Suppressor macrophage treated with lipopolysaccharide for 4 hours (primary cell): ENCODE results near the gene NDUFB2.
"Not testable (repeated sequence)": the region's sequence is repeated elsewhere in the genome, so short reads cannot be mapped to it uniquely, and the experiment has no call there.

Experiments
- DNase-seq: peaks from one replicate; pipeline ENCODE4 v3.0.0-alpha.2; 2020

The NDUFB2 gene

DNA sequence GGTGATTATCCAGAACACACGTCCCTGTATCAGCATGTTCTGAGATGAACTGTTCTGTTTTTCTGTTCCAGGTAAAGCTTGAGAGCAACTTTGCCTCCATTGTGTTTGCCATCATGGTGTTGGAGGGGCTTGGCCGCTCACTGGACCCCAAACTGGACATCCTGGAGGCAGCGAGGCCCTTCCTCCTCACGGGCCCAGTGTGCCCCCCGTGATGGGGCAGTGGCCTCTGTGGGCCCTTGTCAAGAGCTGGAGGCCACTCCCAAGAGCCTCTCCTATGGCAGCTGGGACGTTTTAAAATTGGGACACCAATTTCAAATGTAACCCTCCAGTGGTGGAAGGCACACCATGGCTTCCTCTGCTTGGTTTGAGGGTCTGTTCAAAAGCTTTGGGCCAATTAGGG lies 1.9 kb upstream of the NDUFB2 start:
- no peak for DNase-seq

DNA sequence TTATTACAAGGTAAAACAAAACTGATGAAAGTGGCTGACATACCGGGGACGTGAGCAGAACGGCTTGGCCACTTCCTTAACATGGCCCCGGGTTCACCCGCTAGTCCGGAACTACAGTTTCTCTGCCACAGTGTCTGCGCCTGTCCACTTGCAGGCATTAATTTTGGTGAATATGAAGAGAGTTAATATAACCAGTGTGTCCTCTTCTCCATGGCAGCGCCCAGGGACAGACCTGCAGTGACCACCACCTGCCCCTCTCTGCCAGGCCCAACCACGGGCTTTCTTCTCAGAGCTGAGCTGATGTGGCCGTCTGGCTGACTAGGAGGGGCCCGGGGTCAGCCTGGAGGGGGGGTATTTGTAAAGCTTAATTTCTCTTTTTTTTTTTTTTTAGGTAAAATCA lies 1.1 kb upstream of the NDUFB2 start:
- DNase-seq: no peak

DNA sequence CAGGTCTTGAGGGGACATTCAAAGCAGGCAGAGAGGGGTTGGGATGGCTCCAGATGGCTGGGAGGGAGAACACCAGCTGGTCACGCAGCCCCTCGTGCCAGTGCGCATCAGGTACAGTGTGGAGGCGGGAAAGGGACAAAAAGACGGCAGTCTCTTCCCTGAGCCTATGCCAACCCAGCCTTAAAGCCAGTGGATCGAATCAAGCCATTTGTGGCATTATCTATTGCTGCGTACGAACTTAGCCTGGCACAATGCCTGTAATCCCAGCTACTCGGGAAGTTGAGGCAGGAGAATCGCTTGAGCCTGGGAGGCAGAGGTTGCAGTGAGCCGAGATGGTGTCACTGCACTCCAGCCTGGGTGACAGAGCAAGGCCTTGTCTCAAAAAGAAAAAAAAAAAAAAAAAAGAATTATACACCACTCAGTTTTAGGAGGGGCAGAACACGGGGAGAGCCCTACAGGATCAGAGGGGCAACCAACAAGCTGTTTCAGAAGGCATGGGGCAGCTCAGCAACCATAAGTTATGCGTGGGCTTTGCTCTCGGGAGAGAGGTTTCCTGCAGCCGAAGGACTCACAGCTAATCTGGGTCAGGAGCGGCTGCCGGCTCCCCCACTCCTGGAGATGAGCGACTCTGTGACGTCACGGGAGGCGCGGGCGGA lies 356 bp upstream of the NDUFB2 start:
- DNase-seq: peak; percentile 94

DNA sequence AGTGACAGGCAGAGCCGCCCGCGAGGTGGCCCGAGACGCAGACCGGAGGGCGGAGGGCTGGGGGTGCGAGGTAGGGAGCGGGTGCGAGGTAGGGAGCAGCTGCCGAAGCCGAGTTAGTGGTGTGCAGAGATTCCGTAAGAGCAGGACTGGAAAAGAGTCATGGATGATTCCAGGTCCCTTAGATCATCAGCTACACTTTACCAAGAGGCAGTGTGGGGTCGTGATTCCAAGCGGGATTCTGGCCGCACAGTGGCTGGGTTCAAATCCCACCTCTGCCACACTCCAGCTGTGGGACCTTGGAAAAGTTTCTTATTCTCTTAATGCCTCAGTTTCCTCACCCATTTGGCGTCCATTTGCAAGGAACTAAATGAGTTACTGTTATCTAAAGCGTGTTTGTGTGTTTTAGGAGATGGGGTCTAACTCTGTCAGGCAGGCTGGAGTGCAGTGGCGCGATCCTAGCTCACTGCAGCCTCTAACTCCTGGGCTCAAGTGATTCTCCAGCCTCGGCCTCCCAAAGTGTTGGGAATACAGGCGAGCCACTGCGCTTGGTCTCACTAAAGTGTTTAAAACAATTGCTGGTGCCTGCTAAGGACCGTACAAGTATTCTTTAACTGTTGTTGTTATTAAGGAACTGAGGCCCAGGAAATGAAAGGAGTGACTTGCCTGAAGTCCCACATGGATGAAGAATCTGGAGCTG lies 1.1 kb downstream of the NDUFB2 start:
- DNase-seq: no peak

DNA sequence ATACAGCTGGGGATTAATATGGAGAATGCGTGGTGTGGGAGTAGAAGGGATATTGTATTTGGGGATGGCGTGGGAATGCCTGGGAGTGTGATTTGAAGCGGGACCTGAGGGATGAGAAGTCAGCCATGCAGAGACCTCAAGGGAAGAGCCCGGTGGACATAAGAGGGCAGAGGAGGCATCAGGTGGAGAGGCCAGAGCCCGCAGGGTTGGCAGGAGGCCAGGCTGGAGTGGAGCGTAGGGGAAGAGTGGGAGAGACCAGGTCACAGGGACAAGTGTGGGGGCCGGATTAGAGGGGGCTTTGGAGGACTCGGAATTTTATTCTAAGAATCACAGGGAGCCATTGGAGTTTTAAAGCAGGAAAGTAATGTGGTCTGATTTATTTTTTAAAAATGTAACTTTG lies 2.0 kb downstream of the NDUFB2 start:
- DNase-seq: no peak

DNA sequence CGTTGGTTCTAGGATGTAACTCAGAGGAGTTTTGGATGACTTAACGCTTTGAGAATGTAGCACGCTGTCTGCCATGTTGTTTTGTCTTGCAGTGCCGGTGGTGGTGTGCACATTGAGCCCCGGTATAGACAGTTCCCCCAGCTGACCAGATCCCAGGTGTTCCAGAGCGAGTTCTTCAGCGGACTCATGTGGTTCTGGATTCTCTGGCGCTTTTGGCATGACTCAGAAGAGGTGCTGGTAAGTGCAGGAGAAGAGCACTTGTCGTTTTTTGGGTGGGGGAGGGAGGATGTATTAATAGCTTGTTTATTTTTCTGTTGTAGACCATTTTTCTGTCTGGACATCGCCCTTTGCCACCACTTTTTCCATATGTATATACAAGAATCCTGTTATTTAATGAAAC lies 6.3 kb downstream of the NDUFB2 start:
- DNase-seq: no peak

DNA sequence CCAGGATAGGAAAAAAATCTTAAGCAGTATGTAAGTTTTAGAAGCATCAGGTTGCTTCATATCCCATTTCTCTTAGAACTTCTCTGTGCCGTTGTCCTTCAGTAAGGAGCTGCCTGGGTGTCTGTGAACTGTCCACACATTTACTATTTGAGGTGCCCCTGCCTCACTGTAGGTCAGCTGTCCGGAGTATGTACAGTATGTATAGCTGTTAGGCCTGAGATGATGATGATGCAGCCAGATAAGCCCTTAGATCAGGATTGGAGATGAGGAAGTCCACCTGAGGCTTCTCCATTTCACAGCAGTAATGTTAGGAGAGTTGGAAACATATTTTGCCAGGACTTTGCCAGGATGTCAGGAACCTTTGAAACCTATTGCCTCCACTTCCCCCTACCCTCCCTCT lies 7.7 kb downstream of the NDUFB2 start:
- no peak for DNase-seq

DNA sequence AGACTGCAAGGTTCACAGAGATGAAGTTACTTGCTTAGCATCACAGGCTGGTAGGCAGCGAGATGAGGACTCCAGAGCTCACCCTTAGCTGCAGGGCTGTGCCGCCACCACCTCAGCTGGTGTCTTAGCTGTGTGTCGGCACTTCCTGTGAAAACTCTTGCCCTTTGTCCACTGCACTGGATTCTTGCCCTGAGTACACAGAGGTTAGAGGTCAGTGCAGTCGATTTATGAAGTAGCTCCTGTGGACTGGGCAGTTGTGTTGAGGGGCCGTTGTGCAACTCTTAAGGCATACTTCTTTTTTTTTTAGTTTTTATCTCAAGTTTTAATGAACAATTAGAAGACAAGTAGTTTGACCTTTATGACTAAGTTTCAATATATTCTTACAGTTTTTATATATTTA lies 10.6 kb downstream of the NDUFB2 start:
- no peak for DNase-seq

DNA sequence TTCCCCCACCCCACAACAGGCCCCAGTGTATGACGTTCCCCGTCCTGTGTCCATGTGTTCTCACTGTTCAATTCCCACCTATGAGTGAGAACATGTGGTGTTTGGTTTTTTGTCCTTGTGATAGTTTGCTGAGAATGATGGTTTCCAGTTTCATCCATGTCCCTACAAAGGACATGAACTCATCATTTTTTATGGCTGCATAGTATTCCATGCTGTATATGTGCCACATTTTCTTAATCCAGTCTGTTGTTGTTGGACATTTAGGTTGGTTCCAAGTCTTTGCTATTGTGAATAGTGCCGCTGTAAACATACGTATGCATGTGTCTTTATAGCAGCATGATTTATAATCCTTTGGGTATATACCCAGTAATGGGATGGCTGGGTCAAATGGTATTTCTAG lies 12.3 kb downstream of the NDUFB2 start:
- DNase-seq: not testable (repeated sequence)

DNA sequence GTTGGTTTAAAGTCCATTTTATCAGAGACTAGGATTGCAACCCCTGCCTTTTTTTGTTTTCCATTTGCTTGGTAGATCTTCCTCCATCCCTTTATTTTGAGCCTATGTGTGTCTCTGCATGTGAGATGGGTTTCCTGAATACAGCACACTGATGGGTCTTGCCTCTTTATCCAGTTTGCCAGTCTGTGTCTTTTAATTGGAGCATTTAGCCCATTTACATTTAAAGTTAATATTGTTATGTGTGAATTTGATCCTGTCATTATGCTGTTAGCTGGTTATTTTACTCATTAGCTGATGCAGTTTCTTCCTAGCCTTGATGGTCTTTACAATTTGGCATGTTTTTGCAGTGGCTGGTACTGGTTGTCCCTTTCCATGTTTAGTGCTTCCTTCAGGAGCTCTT lies 15.9 kb downstream of the NDUFB2 start:
- not testable (repeated sequence) for DNase-seq

DNA sequence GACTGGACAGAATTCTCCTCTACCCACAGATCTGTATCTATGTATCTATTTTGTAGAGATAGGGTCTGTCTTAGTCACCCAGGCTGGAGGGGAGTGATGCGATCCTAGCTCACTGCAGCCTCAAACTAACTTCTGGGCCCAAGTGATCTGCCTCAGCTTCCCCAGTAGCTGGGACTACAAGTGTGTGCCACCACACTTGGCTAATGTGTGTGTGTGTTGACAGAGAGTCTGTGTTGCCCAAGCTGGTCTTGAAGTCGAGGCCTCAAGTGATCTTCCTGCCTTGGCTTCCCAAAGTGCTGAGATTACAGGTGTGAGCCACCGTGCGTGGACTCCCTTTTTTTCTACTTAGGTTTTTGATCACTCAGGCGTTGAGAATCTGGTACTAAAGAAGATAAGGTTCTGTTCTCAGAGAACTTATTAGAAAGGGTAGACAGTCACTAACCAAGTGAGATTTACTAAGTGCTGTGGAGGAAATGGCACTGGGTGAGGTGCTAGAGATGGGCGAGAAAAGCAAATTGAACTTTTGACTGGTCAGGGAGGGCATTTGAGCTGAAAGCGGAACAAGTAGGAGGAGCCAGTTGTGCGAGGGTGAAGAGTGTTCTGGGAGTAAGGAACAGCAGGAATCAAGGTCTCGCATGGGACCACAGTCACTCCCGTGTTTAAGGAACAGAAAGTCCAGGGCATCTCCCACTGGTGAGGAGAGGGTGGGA lies 18.0 kb downstream of the NDUFB2 start:
- DNase-seq: no peak

DNA sequence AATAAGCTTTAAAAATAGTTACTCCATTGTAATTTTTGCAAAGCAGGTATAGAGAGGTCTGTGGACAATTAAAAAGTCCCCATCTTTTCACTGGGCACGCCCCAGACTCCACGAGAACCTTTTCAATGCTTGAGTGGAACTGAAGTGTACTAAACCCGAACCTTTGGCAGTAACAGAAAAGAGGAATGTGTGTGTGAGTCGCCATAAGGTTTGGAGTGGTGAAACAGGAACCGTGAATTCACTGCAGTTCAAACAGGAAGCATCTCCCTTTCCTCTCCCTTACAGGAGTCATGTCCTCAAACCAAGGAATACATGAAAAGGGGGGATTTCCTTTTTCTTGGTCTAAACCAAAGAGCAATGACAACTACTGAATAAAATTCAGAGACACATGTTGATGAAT lies 23.2 kb downstream of the NDUFB2 start:
- DNase-seq: peak; percentile 55

DNA sequence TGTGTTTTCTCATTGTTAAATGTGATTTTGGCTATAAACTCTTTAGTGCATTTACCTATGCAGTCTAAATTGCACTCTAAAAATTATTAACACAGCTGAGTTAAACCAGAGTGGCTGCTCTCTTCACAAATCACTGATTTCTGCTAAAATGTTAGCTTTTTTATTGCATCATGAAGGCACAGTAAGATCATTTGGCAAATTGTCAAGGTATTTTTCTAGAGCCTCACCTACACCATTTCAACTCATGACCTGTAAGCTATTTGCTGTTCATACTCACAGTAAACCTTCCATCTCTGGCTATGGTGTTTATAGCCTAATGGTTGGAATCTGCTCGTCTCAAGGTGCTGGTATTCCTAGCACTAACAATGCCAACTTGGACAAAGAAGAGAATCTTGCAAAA lies 25.7 kb downstream of the NDUFB2 start:
- DNase-seq: no peak

DNA sequence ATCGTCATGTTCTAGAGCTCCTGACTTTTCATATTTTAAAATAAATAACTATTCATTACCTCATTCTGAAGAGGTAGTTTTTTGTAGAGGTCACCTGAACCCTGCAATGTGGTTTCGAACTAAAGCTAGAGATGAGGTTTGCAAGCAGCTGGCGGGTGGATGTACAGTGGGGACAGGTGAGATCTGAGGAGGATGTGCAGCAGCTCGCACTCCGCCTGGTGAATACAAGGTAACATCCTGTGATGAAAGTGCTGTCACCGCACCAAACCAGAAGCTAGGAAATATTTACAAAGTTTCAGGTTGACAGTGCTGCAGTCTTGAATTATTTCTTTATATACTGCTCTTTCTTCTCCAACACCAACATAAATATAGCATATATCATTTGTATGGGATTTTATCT lies 26.5 kb downstream of the NDUFB2 start:
- DNase-seq: no peak

DNA sequence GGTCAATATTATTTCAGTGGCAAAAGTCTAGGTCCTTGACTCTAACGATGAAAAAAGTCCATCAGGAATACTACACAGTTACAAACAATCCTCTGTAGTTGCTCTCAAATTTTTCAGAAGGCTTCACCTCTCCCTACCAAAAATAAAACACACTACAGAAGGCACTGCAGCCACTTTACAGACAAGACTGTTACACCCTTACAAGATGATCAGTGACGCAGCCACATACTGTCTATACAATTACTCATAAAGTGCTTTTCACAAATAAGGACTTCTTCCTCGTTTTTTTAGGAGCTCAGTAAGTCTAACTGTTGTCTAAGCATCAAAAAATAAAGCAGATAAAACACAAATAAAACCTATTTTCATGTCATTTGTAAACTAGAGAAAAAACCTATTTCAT lies 27.1 kb downstream of the NDUFB2 start:
- no peak for DNase-seq

DNA sequence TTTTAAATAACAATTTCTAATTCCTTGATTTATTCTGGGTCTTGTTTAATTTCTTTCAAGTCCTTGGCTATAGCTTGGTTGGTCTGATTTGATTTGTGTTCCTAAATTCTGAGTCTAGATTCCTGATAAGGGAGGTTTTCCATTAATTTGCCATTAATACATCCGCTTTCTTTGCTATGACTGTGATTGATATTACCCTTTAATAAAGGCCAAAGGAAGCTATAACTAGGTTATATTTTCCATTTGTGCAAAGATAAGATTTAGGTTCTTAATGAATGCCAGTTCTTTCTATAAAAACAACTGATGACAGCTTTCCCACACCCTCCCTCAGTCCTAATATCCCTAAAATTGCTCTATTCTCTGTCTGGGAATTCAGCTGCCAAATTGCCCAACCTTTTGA lies 28.2 kb downstream of the NDUFB2 start:
- no peak for DNase-seq

DNA sequence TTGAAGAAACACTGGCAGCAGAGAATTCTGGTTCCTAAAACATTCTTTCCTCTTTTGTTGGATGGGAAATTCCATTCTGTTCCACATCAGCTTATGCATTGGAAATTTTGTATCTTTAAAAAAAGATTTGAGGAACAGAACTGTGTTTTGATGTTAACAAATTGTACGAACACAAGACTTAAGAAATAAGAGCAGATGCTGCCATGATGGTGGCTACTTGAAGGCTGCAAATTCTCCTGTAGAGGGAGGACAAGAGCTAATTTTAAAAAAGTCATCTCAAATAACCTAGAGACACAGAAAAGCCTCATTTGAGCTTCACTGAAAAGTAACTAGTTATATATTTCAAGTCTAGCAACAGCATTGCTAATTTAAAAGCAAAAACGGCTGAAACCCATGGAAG lies 29.8 kb downstream of the NDUFB2 start:
- peak; percentile 28 for DNase-seq

DNA sequence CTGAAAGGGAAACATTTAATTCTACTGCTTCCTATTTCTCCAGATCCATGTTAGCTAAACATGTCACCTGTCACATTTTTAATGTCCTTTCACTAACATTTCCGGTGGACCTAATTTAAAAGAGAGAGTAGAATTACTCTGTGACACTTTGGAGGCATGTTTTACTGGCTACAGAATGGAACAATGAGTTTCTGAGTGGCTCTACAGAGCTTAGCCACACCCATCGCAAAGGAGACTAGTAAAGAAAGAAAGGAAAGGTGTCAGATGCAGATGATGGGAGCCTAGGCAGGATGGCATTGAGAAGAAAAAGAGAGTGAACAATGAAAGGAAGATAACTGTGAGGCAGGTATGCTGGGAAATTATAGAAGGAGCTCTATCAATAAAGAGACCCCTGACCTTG lies 35.9 kb downstream of the NDUFB2 start:
- DNase-seq: no peak

DNA sequence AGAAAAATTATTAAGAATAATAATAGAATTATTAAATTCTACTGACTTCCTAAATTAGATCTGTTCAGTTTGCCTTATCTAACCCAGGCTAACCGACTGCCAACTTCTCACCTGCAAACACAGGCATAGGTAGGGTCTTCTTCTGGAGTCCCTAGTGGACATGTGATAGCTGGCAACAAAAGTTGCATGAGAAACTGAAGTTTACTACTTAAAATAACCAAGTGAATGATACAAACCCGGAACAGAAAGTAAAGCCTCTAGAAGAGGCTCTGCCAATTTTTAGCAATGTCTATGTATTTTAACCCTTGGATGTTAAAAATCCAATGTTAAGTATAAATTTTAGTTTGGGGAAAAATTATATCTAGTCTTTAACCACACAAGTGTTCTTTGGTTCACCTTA lies 37.6 kb downstream of the NDUFB2 start:
- DNase-seq: no peak

DNA sequence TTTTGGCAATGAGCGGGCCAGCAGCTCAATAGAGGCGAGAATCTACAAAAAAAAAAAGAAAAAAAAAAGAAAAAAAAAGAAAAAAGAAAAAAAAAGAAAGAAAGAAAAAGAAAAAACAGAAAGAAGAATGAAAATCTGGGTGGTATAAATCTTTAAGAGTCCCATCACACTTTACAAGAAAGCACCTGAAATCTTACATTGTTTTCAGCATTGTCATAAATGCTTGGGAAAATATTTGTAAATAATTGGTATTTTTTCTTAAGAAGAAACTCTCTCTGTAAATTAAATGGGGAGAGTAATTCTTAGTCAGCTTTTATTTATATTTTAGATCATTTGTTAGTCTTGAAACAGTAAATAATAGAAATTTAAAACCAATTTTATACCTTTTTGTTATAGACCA lies 38.2 kb downstream of the NDUFB2 start:
- no peak for DNase-seq

DNA sequence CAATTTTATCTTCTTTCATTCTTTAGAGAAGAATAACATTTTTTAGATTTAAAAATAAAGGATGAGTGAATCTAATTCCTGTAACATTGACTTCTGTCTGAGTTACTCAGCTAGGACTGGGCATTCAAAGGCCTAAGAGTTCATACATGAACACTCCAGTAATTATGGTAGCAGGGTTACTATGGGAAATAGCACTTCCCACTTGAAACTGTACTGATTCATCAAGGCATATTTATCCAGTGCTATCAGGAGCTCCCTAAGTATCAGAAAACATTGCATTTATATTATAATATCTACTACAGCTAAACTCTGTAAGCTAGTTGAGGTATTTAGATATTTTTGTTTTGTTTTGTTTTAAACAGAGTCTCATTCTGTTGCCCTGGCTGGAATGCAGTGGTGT lies 41.8 kb downstream of the NDUFB2 start:
- DNase-seq: no peak

DNA sequence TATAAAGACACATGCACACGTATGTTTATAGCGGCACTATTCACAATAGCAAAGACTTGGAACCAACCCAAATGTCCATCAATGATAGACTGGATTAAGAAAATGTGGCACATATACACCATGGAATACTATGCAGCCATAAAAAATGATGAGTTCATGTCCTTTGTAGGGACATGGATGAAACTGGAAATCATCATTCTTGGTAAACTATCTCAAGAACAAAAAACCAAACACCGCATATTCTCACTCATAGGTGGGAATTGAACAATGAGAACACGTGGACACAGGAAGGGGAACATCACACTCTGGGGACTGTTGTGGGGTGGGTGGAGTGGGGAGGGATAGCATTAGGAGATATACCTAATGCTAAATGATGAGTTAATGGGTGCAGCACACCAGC lies 46.7 kb downstream of the NDUFB2 start:
- not testable (repeated sequence) for DNase-seq

DNA sequence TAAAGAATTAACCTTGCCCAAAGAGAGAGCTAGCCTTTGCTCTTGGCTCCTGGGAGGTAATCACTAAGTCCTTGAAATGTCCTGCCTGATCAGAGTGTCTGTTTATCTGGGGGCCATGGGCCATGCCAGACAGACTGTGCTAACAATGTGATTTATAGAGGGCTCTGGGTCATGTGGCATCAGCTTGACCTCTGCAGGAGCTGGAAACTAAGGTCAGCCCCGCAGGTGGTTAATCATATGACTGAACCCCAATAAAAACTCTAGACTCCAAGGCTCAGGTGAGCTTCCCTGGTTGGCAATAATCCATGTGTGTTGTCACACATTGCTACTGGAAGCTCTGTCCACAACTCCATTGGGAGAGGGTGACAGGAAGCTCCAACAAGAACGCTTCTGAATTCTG lies 47.5 kb downstream of the NDUFB2 start:
- DNase-seq: no peak

DNA sequence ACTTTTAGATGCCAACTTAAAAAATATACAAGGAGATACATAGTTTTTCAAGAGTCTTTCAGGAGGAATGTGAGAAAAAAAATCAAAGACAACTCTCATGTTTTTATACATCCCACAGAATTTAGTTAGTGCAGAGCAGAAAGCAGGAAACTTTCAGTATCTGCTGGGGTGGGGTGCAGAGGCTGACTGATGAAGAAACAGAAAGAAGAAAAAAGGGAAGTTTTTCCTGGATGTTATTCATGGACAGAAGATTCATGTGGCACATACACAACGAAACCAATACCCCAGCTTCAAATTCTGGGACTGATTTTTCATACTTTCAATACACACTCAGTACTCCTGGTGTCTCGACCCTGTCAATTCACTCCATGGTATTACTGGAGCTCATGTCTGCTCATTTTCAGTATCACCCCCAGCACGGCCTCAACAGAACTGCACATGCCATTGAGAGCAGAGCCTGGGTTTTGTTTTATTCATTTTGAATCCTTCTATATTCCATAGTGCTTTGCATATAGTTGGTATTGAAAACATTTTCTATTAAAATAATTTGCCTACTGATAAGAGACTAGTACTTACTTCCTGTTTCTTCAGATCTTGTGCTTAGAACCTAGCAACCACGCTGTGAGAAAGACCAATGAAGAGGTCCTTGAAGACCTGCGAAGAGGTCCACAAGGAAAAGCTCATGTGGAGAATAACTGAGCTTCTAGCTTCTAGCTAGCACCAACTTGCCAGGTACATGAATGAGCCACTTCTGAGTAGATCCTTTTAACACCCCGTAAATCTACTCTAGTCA lies 49.0 kb downstream of the NDUFB2 start:
- DNase-seq: peak; percentile 86
